H1 (cell line): Measurements from ENCODE around the gene POFUT2. TPM values are rescaled to one million over a fixed set of nuclear protein-coding genes. Genes with fewer than 3 reads are reported as not detected.

Experiments
- ATF2 ChIP-seq: IDR thresholded peaks from 2 replicates; pipeline ENCODE4 v1.6.1; 2012; ENCODE audit warnings: low read length, inconsistent platforms
- ATF3 ChIP-seq: IDR thresholded peaks from 2 replicates; pipeline ENCODE4 v1.6.1; 2011; ENCODE audit warnings: low read depth, mild to moderate bottlenecking, low read length; ENCODE audit not compliant: insufficient read depth
- CHD7 ChIP-seq: fragments of 300-600 bp; sonication (generic); IDR thresholded peaks from 2 replicates; pipeline ENCODE4 v1.7.1; 2012; ENCODE audit warnings: low read length, moderate library complexity, mild to moderate bottlenecking, inconsistent platforms; ENCODE audit not compliant: insufficient replicate concordance
- EP300 ChIP-seq, 2 experiments: IDR thresholded peaks; 1 replicate in 1 of 2; 2 replicates in 1 of 2; pipeline ENCODE4 v1.6.1; 2011 to 2012; ENCODE audit warnings: low read depth in 2 of 2, low read length in 2 of 2, mild to moderate bottlenecking in 2 of 2, borderline replicate concordance in 1 of 2, inconsistent platforms in 1 of 2, moderate library complexity in 1 of 2
- MAFK ChIP-seq: IDR thresholded peaks from 2 replicates; pipeline ENCODE4 v1.6.1; 2012; ENCODE audit warnings: low read depth, mild to moderate bottlenecking, improper control_type of control experiment, low read length
- SIN3A ChIP-seq, 2 experiments: IDR thresholded peaks in 1 of 2; conservative IDR thresholded peaks in 1 of 2; 2 replicates each; pipeline ENCODE4 v1.6.1; 2011 to 2012; ENCODE audit warnings: low read length in 2 of 2, improper control_type of control experiment in 1 of 2, low read depth in 1 of 2, mild to moderate bottlenecking in 1 of 2
- SP4 ChIP-seq: IDR thresholded peaks from 2 replicates; pipeline ENCODE4 v1.6.1; 2012; ENCODE audit warnings: low read length, inconsistent platforms
- polyA plus RNA-seq, 7 experiments: library from polyadenylated mRNA; depleted of rRNA in 3 of 7; stranded (reverse) in 5 of 7; unstranded in 2 of 7; fragments of >200 nt in 5 of 7; fragments of 200-250 nt in 2 of 7; gene quantifications; 1 replicate in 5 of 7; 2 replicates in 1 of 7; 4 replicates in 1 of 7; pipeline versions ENCODE4 v1.2.1 to v1.2.3, GENCODE V29; 2011 to 2013; ENCODE audit warnings: missing spikeins in 2 of 7, mixed read lengths in 2 of 7
- total RNA-seq: library from RNA; stranded (reverse); fragmentation: NEBNext Ultra II Directional; extraction: Animal tissue kit (Norgen Biotek cat#: 25700); gene quantifications from 2 replicates; pipeline ENCODE4 v1.2.1, GENCODE V29; 2021

Gene POFUT2
- total and polyA plus RNA-seq, 2 of the 8 experiments (the other 6 are each of a cell fraction or from before 2014, with no cell fraction given) = 13.7 to 32.1 TPM

GRCh38 chr21:45231705-45232104 lies 56.0 kb downstream of the POFUT2 start (continued):
- TF ChIP-seq SIN3A (conservative IDR thresholded peaks at IDR 0.05 in 1 of 2, IDR thresholded peaks at IDR 0.05 in 1 of 2; ENCODE audit: low read depth in 1 of 2, low read length in 2 of 2) (no peak), SP4 (no peak), ATF2 (no peak), EP300 (IDR thresholded peaks at IDR 0.05; ENCODE audit: borderline replicate concordance in 1 of 2, low read depth in 2 of 2, low read length in 2 of 2) (no peak), CHD7 (no peak), ATF3 (no peak), MAFK (no peak)
